ENCODE results near the gene MALT1.

MALT1 gene

DNA sequence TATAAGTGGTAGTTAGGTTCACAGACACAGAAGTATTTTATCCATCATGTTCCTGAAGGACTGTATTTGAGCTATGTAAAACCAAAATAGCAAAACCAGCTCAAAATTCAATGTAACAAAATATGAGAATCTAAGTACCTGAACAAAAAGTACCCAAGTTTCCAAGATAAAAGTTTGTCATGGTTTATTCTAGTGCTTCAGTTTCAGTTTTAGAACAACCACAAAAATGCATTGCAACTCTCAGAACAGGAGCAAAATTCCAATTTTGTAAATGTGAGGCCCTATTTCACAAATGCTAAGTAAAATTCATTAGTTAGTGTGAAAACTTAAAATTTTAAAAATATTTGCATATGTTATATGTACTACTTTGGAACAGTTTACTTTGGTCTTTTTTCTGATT is 37.4 kb upstream of the MALT1 start:
- no peak overlapping the region for H3K4me3 ChIP-seq (ENCODE audit: low read depth, low read length)
- TF ChIP-seq, protein P1, sequence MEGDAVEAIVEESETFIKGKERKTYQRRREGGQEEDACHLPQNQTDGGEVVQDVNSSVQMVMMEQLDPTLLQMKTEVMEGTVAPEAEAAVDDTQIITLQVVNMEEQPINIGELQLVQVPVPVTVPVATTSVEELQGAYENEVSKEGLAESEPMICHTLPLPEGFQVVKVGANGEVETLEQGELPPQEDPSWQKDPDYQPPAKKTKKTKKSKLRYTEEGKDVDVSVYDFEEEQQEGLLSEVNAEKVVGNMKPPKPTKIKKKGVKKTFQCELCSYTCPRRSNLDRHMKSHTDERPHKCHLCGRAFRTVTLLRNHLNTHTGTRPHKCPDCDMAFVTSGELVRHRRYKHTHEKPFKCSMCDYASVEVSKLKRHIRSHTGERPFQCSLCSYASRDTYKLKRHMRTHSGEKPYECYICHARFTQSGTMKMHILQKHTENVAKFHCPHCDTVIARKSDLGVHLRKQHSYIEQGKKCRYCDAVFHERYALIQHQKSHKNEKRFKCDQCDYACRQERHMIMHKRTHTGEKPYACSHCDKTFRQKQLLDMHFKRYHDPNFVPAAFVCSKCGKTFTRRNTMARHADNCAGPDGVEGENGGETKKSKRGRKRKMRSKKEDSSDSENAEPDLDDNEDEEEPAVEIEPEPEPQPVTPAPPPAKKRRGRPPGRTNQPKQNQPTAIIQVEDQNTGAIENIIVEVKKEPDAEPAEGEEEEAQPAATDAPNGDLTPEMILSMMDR (IDR thresholded peaks at IDR 0.05; ENCODE audit: low read depth, low read length, missing control alignments) = no peak
- DNase-seq (ENCODE audit: low read depth) = no peak
- in situ Hi-C loops (cut with HindIII; ENCODE audit: low sequenced_read_pairs) = no loop called here

GRCh38 chr18:58635891-58636290 is 35.4 kb upstream of the MALT1 start:
- DNase-seq (ENCODE audit: low read depth) = peak; percentile 70
- H3K4me3 ChIP-seq (ENCODE audit: low read depth, low read length) = no peak overlapping the region
- in situ Hi-C loops (cut with HindIII; ENCODE audit: low sequenced_read_pairs) = loop anchor here (5.0 kb wide), 1 partner anchor 54 kb away; no protein-coding TSS in a partner anchor
- TF ChIP-seq, protein P1 (IDR thresholded peaks at IDR 0.05; ENCODE audit: low read depth, low read length, missing control alignments) = no peak

- H3K4me3 ChIP-seq (ENCODE audit: low read depth, low read length) = no peak overlapping the region
These were observed 34.1 kb upstream of the MALT1 start for GRCh38 chr18:58637197-58637596.

GRCh38 chr18:58637946-58638345 is 33.3 kb upstream of the MALT1 start:
- H3K4me3 ChIP-seq (ENCODE audit: low read depth, low read length) = no peak overlapping the region
- no peak for DNase-seq (ENCODE audit: low read depth)
- in situ Hi-C loops (cut with HindIII; ENCODE audit: low sequenced_read_pairs) = loop anchor here (5.0 kb wide), 1 partner anchor 56 kb away; no protein-coding TSS in a partner anchor
- TF ChIP-seq, protein P1 (IDR thresholded peaks at IDR 0.05; ENCODE audit: low read depth, low read length, missing control alignments) = no peak

More at GRCh38 chr18:58637197-58637596, 34.1 kb upstream of the MALT1 start:
- in situ Hi-C loops (cut with HindIII; ENCODE audit: low sequenced_read_pairs) = loop anchor here (5.0 kb wide), 1 partner anchor 55 kb away; no protein-coding TSS in a partner anchor
- TF ChIP-seq, protein P1 (IDR thresholded peaks at IDR 0.05; ENCODE audit: low read depth, low read length, missing control alignments) = no peak
- DNase-seq (ENCODE audit: low read depth) = no peak

DNA sequence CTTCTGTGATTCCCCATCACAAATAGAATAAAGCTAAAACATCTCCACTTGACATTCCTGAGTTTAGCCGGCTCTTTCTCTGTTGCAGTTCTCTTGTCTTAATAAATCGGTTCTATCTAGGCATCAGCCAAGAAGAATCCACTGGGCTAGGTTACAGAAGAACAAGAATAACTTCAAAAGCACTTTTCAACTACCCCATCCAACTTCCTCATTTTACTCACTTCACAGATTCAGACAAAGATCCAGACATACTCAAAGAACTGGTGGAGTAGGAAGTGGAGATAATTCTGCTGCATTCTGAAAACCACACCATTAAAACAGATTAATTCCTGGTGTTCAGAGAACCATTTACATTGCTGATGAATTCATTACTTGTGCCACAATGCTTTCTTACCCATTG is 32.8 kb upstream of the MALT1 start:
- DNase-seq (ENCODE audit: low read depth) = no peak
- TF ChIP-seq, protein P1 (IDR thresholded peaks at IDR 0.05; ENCODE audit: low read depth, low read length, missing control alignments) = no peak
- in situ Hi-C loops (cut with HindIII; ENCODE audit: low sequenced_read_pairs) = loop anchor here (5.0 kb wide), 1 partner anchor 56 kb away; no protein-coding TSS in a partner anchor
- no peak overlapping the region for H3K4me3 ChIP-seq (ENCODE audit: low read depth, low read length)

GRCh38 chr18:58639237-58639636 is 32.0 kb upstream of the MALT1 start:
- H3K4me3 ChIP-seq (ENCODE audit: low read depth, low read length) = no peak overlapping the region
- in situ Hi-C loops (cut with HindIII; ENCODE audit: low sequenced_read_pairs) = loop anchor here (5.0 kb wide), 1 partner anchor 57 kb away; no protein-coding TSS in a partner anchor
- DNase-seq (ENCODE audit: low read depth) = no peak
- TF ChIP-seq, protein P1 (IDR thresholded peaks at IDR 0.05; ENCODE audit: low read depth, low read length, missing control alignments) = no peak

Measured in astrocyte of the cerebellum (primary cell).